IMR-90 (cell line): ENCODE results near the gene PHF8. TPM values are rescaled to one million over a fixed set of nuclear protein-coding genes. Genes with fewer than 3 reads are reported as not detected.

ENCODE experiments used
- ATAC-seq: fragments of 200-7000 bp; cut with Tn5 transposase; 2 replicates; pipeline ENCODE4 v1.9.1; 2020; ENCODE audit warnings: low read depth, mild to moderate bottlenecking, moderate library complexity
- BruUV-seq: library from RNA; stranded (reverse); fragments of 400-500 nt; replicated peaks from 2 replicates; lab custom pipeline; 2021; lab: Mats Ljungman, UMichigan
- CTCF ChIA-PET: fragments of 300-600 bp; formaldehyde crosslinking; extraction: SDS; loops from one replicate; lab custom pipeline; 2021; ENCODE audit warnings: antibody characterized with exemption; lab: Yijun Ruan, JAX
- POLR2A ChIA-PET: fragments of 300-600 bp; sonication (Branson Sonifier 250); formaldehyde crosslinking; loops from one replicate; lab custom pipeline; 2022; ENCODE audit warnings: antibody characterized with exemption; ENCODE audit not compliant: unreplicated experiment; lab: Charles Lee
- DNase-seq: peaks from one replicate; pipeline ENCODE4 v3.0.0; 2013
- H2AFZ ChIP-seq: replicated peaks from 2 replicates; pipeline ENCODE3; 2013; ENCODE audit warnings: low read length, mild to moderate bottlenecking; ENCODE audit not compliant: poor library complexity
- H2AK5ac ChIP-seq: 2 replicates; pipeline ENCODE4 v1.6.1; 2013; ENCODE audit warnings: low read depth, low read length, inconsistent platforms
- H2AK9ac ChIP-seq: replicated peaks from 2 replicates; pipeline ENCODE3; 2013; ENCODE audit warnings: mild to moderate bottlenecking, low read depth, low read length, moderate library complexity; ENCODE audit not compliant: poor library complexity
- H2BK120ac ChIP-seq: 2 replicates; pipeline ENCODE4 v1.6.1; 2013; ENCODE audit warnings: low read depth, low read length, inconsistent platforms
- H2BK15ac ChIP-seq: 3 replicates; pipeline ENCODE4 v1.6.1; 2013; ENCODE audit warnings: low read depth, low read length, inconsistent platforms
- H2BK20ac ChIP-seq: 2 replicates; pipeline ENCODE4 v1.6.1; 2013; ENCODE audit warnings: low read depth, mild to moderate bottlenecking, inconsistent platforms, low read length, moderate library complexity
- H2BK5ac ChIP-seq: 2 replicates; pipeline ENCODE4 v1.6.1; 2013; ENCODE audit warnings: mild to moderate bottlenecking, low read depth, low read length, inconsistent platforms; ENCODE audit not compliant: poor library complexity, severe bottlenecking
- H3K14ac ChIP-seq: replicated peaks from 2 replicates; pipeline ENCODE4 v1.6.1; 2013; ENCODE audit warnings: low read depth, low read length, inconsistent platforms
- H3K18ac ChIP-seq: 2 replicates; pipeline ENCODE4 v1.6.1; 2013; ENCODE audit warnings: low read depth, low read length, control low read depth
- H3K23ac ChIP-seq: 2 replicates; pipeline ENCODE4 v1.6.1; 2013; ENCODE audit warnings: low read depth, low read length, inconsistent platforms
- H3K27ac ChIP-seq: 2 replicates; pipeline ENCODE4 v1.5.1; 2013; ENCODE audit warnings: mild to moderate bottlenecking, control low read depth, low read length; ENCODE audit not compliant: insufficient read depth
- H3K27me3 ChIP-seq: 2 replicates; pipeline ENCODE4 v1.6.1; 2013; ENCODE audit warnings: low read length; ENCODE audit not compliant: control insufficient read depth, insufficient read depth
- H3K36me3 ChIP-seq: 2 replicates; pipeline ENCODE4 v1.6.1; 2013; ENCODE audit warnings: low read length, mixed read lengths; ENCODE audit not compliant: control insufficient read depth, insufficient read depth
- H3K4ac ChIP-seq: 2 replicates; pipeline ENCODE4 v1.6.1; 2013; ENCODE audit warnings: low read depth, low read length, inconsistent platforms
- H3K4me1 ChIP-seq: 2 replicates; pipeline ENCODE4 v1.6.1; 2013; ENCODE audit warnings: low read length, mixed read lengths; ENCODE audit not compliant: control insufficient read depth, insufficient read depth
- H3K4me2 ChIP-seq: 2 replicates; pipeline ENCODE4 v1.6.1; 2013; ENCODE audit warnings: low read depth, mild to moderate bottlenecking, control low read depth, low read length, moderate library complexity
- H3K4me3 ChIP-seq: 2 replicates; pipeline ENCODE4 v1.5.1; 2013; ENCODE audit warnings: low read depth, mild to moderate bottlenecking, control low read depth, low read length, moderate library complexity; ENCODE audit not compliant: insufficient read depth
- H3K56ac ChIP-seq: 2 replicates; pipeline ENCODE4 v1.6.1; 2013; ENCODE audit warnings: low read length, inconsistent platforms; ENCODE audit not compliant: insufficient read depth; ENCODE audit errors: extremely low read depth
- H3K79me1 ChIP-seq, 2 experiments: 2 replicates each; pipeline ENCODE4 v1.6.1; 2013; ENCODE audit warnings: low read length in 2 of 2, inconsistent platforms in 1 of 2, low read depth in 1 of 2
- H3K9ac ChIP-seq: 2 replicates; pipeline ENCODE4 v1.6.1; 2013; ENCODE audit warnings: low read depth, low read length, control low read depth
- H3K9me1 ChIP-seq: 2 replicates; pipeline ENCODE4 v1.6.1; 2013; ENCODE audit warnings: low read length, inconsistent platforms; ENCODE audit not compliant: insufficient read depth
- H3K9me3 ChIP-seq: 2 replicates; pipeline ENCODE4 v1.6.1; 2013; ENCODE audit warnings: low read length; ENCODE audit not compliant: control insufficient read depth, insufficient read depth
- H4K20me1 ChIP-seq: 2 replicates; pipeline ENCODE4 v1.6.1; 2013; ENCODE audit warnings: low read length, inconsistent platforms; ENCODE audit not compliant: insufficient read depth
- H4K5ac ChIP-seq: 2 replicates; pipeline ENCODE4 v1.6.1; 2013; ENCODE audit warnings: mild to moderate bottlenecking, low read depth, low read length, control low read depth
- H4K8ac ChIP-seq, 2 experiments: 2 replicates each; pipeline ENCODE4 v1.6.1; 2013; ENCODE audit warnings: low read depth in 2 of 2, low read length in 2 of 2, control low read depth in 1 of 2, inconsistent platforms in 1 of 2
- H4K91ac ChIP-seq: 2 replicates; pipeline ENCODE4 v1.6.1; 2013; ENCODE audit warnings: low read depth, low read length, inconsistent platforms; ENCODE audit not compliant: insufficient read depth
- SMC3 ChIP-seq: fragments of 150-350 bp; IDR thresholded peaks from 2 replicates; pipeline ENCODE4 v1.6.1; 2016; ENCODE audit warnings: low read depth, mild to moderate bottlenecking, antibody characterized with exemption, low read length, moderate library complexity
- whole genome bisulfite sequencing, 2 experiments: methylation state at CpG; one replicate each; pipeline versions ENCODE4 v1.1.5 to v1.1.7; 2013; ENCODE audit warnings: missing lambda C conversion rate in 2 of 2; ENCODE audit not compliant: insufficient read length in 1 of 2; ENCODE audit errors: extremely low coverage in 2 of 2; 5-methylcytosine and 5-hydroxymethylcytosine counted together
- dilution Hi-C: fragments of 300-500 bp; cut with HindIII; formaldehyde crosslinking; loops from one replicate; pipeline ENCODE4 v1.14.3; 2018; ENCODE audit warnings: low sequenced_read_pairs; ENCODE audit not compliant: unreplicated experiment
- in situ Hi-C: fragments of 300-500 bp; cut with MboI; formaldehyde crosslinking; loops from 3 replicates; pipeline ENCODE4 v1.14.3; 2019; ENCODE audit warnings: low sequenced_read_pairs, inconsistent platforms, mixed read lengths
- intact Hi-C: fragments of 100-400 bp; cut with micrococcal nuclease; formaldehyde crosslinking; loops from 2 replicates; pipeline ENCODE4 v1.10.0; 2022
- polyA plus RNA-seq, 3 experiments: library from polyadenylated mRNA; depleted of rRNA; stranded (reverse); fragments of >200 nt; gene quantifications; 2 replicates each; pipeline ENCODE4 v1.2.3, GENCODE V29; 2012; ENCODE audit warnings: low replicate concordance in 1 of 3
- total RNA-seq: library from RNA; depleted of rRNA; stranded (reverse); fragments of >200 nt; gene quantifications from 2 replicates; pipeline ENCODE4 v1.2.3, GENCODE V29; 2012
- TF ChIP-seq, protein P1 (sequence below): fragments of 150-350 bp; IDR thresholded peaks from 2 replicates; pipeline ENCODE4 v1.6.1; 2016; ENCODE audit warnings: low read depth, mild to moderate bottlenecking, low read length, moderate library complexity, borderline replicate concordance
- TF ChIP-seq, protein P2 (sequence below): conservative IDR thresholded peaks from 2 replicates; pipeline ENCODE4 v1.5.1; 2012; ENCODE audit warnings: mild to moderate bottlenecking, low read depth, low read length, improper control_type of control experiment

PHF8 gene
- total and polyA plus RNA-seq, 2 of the 4 experiments (the other 2 are of a cell fraction), result 12.8 to 15.2 TPM

DNA sequence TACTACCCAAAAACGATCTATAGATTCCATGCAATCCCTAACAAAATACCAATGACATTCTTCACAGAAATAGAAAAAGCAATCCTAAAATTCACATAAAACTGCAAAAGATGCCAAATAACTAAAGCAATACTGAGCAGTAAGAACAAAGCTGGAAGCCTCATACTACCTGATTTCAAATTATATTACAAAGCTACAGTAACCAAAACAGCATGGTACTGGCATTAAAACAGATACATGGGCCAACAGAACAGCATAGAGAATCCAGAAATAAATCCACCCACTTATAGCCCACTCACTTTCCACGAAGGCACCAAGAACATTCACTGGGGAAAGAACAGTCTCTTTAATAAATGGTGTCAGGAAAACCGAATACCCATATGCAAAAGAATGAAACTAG, 74.7 kb downstream of the PHF8 start:
- no peak overlapping the region for H3K4me3 ChIP-seq
- no peak overlapping the region for H3K23ac ChIP-seq
- no peak overlapping the region for H2AK9ac ChIP-seq
- ATAC-seq, result no peak
- no peaks in the 10 kb centered on the region for H4K20me1 ChIP-seq
- no peaks in the 10 kb centered on the region; a peak in 1 of 4 replicates for H3K79me1 ChIP-seq
- POLR2A ChIA-PET, result no interaction called here
- intact Hi-C loops (no loop called here), in situ Hi-C loops (no loop called here), dilution Hi-C loops (no loop called here)
- no peak overlapping the region for H3K18ac ChIP-seq
- H3K9ac ChIP-seq, result no peak overlapping the region
- H4K5ac ChIP-seq, result no peak overlapping the region
- no peak overlapping the region for H3K14ac ChIP-seq
- no peak overlapping the region for H2BK120ac ChIP-seq
- no CpG with 5 or more reads among the region's 3 CpGs for WGBS, 2 experiments
- H2BK15ac ChIP-seq, result no peak overlapping the region
- DNase-seq, result no peak
- no TSS peak for BruUV-seq
- H3K9me1 ChIP-seq, result no peaks in the 10 kb centered on the region
- CTCF ChIA-PET, result interaction anchor here (0.6 kb wide), 1 partner anchor 9 kb away, joined by 3 read pairs; no protein-coding TSS in a partner anchor
- TF ChIP-seq SMC3, result no peak
- TF ChIP-seq, protein P1, sequence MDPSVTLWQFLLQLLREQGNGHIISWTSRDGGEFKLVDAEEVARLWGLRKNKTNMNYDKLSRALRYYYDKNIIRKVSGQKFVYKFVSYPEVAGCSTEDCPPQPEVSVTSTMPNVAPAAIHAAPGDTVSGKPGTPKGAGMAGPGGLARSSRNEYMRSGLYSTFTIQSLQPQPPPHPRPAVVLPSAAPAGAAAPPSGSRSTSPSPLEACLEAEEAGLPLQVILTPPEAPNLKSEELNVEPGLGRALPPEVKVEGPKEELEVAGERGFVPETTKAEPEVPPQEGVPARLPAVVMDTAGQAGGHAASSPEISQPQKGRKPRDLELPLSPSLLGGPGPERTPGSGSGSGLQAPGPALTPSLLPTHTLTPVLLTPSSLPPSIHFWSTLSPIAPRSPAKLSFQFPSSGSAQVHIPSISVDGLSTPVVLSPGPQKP, result no peak
- TF ChIP-seq, protein P2, sequence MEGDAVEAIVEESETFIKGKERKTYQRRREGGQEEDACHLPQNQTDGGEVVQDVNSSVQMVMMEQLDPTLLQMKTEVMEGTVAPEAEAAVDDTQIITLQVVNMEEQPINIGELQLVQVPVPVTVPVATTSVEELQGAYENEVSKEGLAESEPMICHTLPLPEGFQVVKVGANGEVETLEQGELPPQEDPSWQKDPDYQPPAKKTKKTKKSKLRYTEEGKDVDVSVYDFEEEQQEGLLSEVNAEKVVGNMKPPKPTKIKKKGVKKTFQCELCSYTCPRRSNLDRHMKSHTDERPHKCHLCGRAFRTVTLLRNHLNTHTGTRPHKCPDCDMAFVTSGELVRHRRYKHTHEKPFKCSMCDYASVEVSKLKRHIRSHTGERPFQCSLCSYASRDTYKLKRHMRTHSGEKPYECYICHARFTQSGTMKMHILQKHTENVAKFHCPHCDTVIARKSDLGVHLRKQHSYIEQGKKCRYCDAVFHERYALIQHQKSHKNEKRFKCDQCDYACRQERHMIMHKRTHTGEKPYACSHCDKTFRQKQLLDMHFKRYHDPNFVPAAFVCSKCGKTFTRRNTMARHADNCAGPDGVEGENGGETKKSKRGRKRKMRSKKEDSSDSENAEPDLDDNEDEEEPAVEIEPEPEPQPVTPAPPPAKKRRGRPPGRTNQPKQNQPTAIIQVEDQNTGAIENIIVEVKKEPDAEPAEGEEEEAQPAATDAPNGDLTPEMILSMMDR, result no peak
- no peak overlapping the region for H4K8ac ChIP-seq
- H3K56ac ChIP-seq, result no peak overlapping the region
- no peaks in the 10 kb centered on the region for H3K4me1 ChIP-seq
- H4K91ac ChIP-seq, result no peak overlapping the region
- H3K4me2 ChIP-seq, result no peak overlapping the region
- no peak overlapping the region for H3K4ac ChIP-seq
- H2AFZ ChIP-seq, result no peak overlapping the region
- H2AK5ac ChIP-seq, result no peak overlapping the region
- H3K9me3 ChIP-seq, result 0 out of 2 replicates have a peak, but pooled peaks cover 2% of the 10 kb centered on the region
- H3K36me3 ChIP-seq, result no peaks in the 10 kb centered on the region
- H3K27me3 ChIP-seq, result no peaks in the 10 kb centered on the region
- no peak overlapping the region for H3K27ac ChIP-seq
- H2BK5ac ChIP-seq, result no peak overlapping the region
- no peak overlapping the region for H2BK20ac ChIP-seq
